HEK293 (cell line): ENCODE results near the gene ADPRHL1.

Experiments used
- CTCF ChIA-PET: fragments of 350-600 bp; formaldehyde crosslinking; extraction: SDS; loops from one replicate; lab custom pipeline; 2021; ENCODE audit warnings: antibody characterized with exemption; lab: Yijun Ruan, JAX
- POLR2A ChIA-PET: fragments of 300-600 bp; formaldehyde crosslinking; extraction: SDS; loops from one replicate; lab custom pipeline; 2020; ENCODE audit warnings: antibody characterized with exemption, inconsistent platforms; lab: Yijun Ruan, JAX
- H3K27ac ChIP-seq: fragments of 200-500 bp; sonication (Bioruptor generic); 2 replicates; pipeline ENCODE4 v1.5.1; 2014; ENCODE audit warnings: low read depth, low read length, control low read depth, inconsistent platforms; ENCODE audit errors: extremely low read depth
- H3K36me3 ChIP-seq, 2 experiments: fragments of 200-500 bp in 1 of 2; sonication (Bioruptor generic) in 1 of 2; 1 replicate in 1 of 2; 2 replicates in 1 of 2; pipeline ENCODE4 v1.5.1; 2014 to 2017; ENCODE audit warnings: inconsistent platforms in 2 of 2, low read length in 2 of 2; ENCODE audit not compliant: control insufficient read depth in 2 of 2, insufficient read depth in 1 of 2
- H3K4me1 ChIP-seq: fragments of 200-500 bp; sonication (Bioruptor generic); 2 replicates; pipeline ENCODE4 v1.5.1; 2014; ENCODE audit warnings: mild to moderate bottlenecking, low read length, inconsistent platforms; ENCODE audit not compliant: control insufficient read depth, insufficient read depth
- H3K4me3 ChIP-seq: 2 replicates; pipeline ENCODE4 v1.5.1; 2011; ENCODE audit warnings: low read depth, mild to moderate bottlenecking, control low read depth, low read length, moderate library complexity
- H3K9me3 ChIP-seq: fragments of 200-500 bp; sonication (Bioruptor generic); 2 replicates; pipeline ENCODE4 v1.5.1; 2014; ENCODE audit warnings: low read depth, low read length, inconsistent platforms; ENCODE audit not compliant: control insufficient read depth, insufficient read depth
- BCL11A ChIP-seq: fragments of 450-650 bp; formaldehyde crosslinking; IDR thresholded peaks from 2 replicates; pipeline ENCODE4 v1.5.1; 2016; ENCODE audit warnings: low read depth, missing biosample characterization, missing genetic modification characterization
- GFI1B ChIP-seq: fragments of 450-650 bp; formaldehyde crosslinking; IDR thresholded peaks from 2 replicates; pipeline ENCODE4 v1.5.1; 2016; ENCODE audit warnings: missing biosample characterization, missing genetic modification characterization
- GLIS2 ChIP-seq: fragments of 450-650 bp; formaldehyde crosslinking; IDR thresholded peaks from 2 replicates; pipeline ENCODE4 v1.5.1; 2016; ENCODE audit warnings: missing biosample characterization, missing genetic modification characterization
- KLF1 ChIP-seq: fragments of 450-650 bp; formaldehyde crosslinking; IDR thresholded peaks from 2 replicates; pipeline ENCODE4 v1.5.1; 2016; ENCODE audit warnings: missing biosample characterization, missing genetic modification characterization
- KLF9 ChIP-seq: fragments of 450-650 bp; formaldehyde crosslinking; IDR thresholded peaks from 2 replicates; pipeline ENCODE4 v1.5.1; 2016; ENCODE audit warnings: missing biosample characterization, missing genetic modification characterization, low read depth
- SETDB1 ChIP-seq: IDR thresholded peaks from one replicate; pipeline ENCODE4 v1.6.1; 2017; ENCODE audit warnings: mild to moderate bottlenecking, low read length, moderate library complexity, mixed read lengths; ENCODE audit not compliant: insufficient read length
- TCF7L2 ChIP-seq: IDR thresholded peaks from 2 replicates; pipeline ENCODE4 v1.6.1; 2011; ENCODE audit warnings: low read depth, mild to moderate bottlenecking, inconsistent platforms, low read length, moderate library complexity, borderline replicate concordance
- ZBTB20 ChIP-seq: fragments of 450-650 bp; formaldehyde crosslinking; IDR thresholded peaks from 2 replicates; pipeline ENCODE4 v1.5.1; 2016; ENCODE audit warnings: missing biosample characterization, missing genetic modification characterization
- ZNF112 ChIP-seq: fragments of 450-650 bp; formaldehyde crosslinking; IDR thresholded peaks from 2 replicates; pipeline ENCODE4 v1.5.0; 2017; ENCODE audit warnings: missing biosample characterization, missing genetic modification characterization
- ZNF121 ChIP-seq: fragments of 450-650 bp; formaldehyde crosslinking; IDR thresholded peaks from 2 replicates; pipeline ENCODE4 v1.5.1; 2016; ENCODE audit warnings: missing biosample characterization, missing genetic modification characterization
- ZNF133 ChIP-seq: fragments of 450-650 bp; formaldehyde crosslinking; IDR thresholded peaks from 2 replicates; pipeline ENCODE4 v1.5.1; 2016; ENCODE audit warnings: missing biosample characterization, missing genetic modification characterization
- ZNF18 ChIP-seq: fragments of 450-650 bp; formaldehyde crosslinking; IDR thresholded peaks from 2 replicates; pipeline ENCODE4 v1.5.1; 2016; ENCODE audit warnings: missing biosample characterization, missing genetic modification characterization
- ZNF184 ChIP-seq: fragments of 450-650 bp; IDR thresholded peaks from 2 replicates; pipeline ENCODE4 v1.5.1; 2018; ENCODE audit warnings: missing biosample characterization, mild to moderate bottlenecking, missing genetic modification characterization
- ZNF37A ChIP-seq: fragments of 450-650 bp; IDR thresholded peaks from 2 replicates; pipeline ENCODE4 v1.5.1; 2018; ENCODE audit warnings: missing biosample characterization, missing genetic modification characterization
- ZNF391 ChIP-seq: fragments of 450-650 bp; formaldehyde crosslinking; IDR thresholded peaks from 2 replicates; pipeline ENCODE4 v1.5.1; 2016; ENCODE audit warnings: low read depth, missing biosample characterization, missing genetic modification characterization, borderline replicate concordance
- ZNF423 ChIP-seq: fragments of 450-650 bp; formaldehyde crosslinking; IDR thresholded peaks from 2 replicates; pipeline ENCODE4 v1.5.1; 2016; ENCODE audit warnings: missing biosample characterization, missing genetic modification characterization
- ZNF530 ChIP-seq: fragments of 450-650 bp; formaldehyde crosslinking; IDR thresholded peaks from 2 replicates; pipeline ENCODE4 v1.5.1; 2016; ENCODE audit warnings: low read depth, missing biosample characterization, missing genetic modification characterization
- ZNF544 ChIP-seq: fragments of 450-650 bp; formaldehyde crosslinking; IDR thresholded peaks from 2 replicates; pipeline ENCODE4 v1.5.0; 2017; ENCODE audit warnings: missing biosample characterization, missing genetic modification characterization
- ZNF621 ChIP-seq: fragments of 450-650 bp; formaldehyde crosslinking; IDR thresholded peaks from 2 replicates; pipeline ENCODE4 v1.5.1; 2017; ENCODE audit warnings: missing biosample characterization, missing genetic modification characterization
- ZNF776 ChIP-seq: fragments of 450-650 bp; formaldehyde crosslinking; IDR thresholded peaks from 2 replicates; pipeline ENCODE4 v1.5.0; 2017; ENCODE audit warnings: missing biosample characterization, missing genetic modification characterization, borderline replicate concordance
- TF ChIP-seq, protein P1 (sequence below): fragments of 450-650 bp; formaldehyde crosslinking; IDR thresholded peaks from 2 replicates; pipeline ENCODE4 v1.5.1; 2016; ENCODE audit warnings: missing biosample characterization, missing genetic modification characterization
- TF ChIP-seq, protein P2 (sequence below): fragments of 450-650 bp; formaldehyde crosslinking; IDR thresholded peaks from 2 replicates; pipeline ENCODE4 v1.5.1; 2016; ENCODE audit warnings: missing biosample characterization, missing genetic modification characterization
- TF ChIP-seq, protein P3 (sequence below): fragments of 450-650 bp; formaldehyde crosslinking; IDR thresholded peaks from 2 replicates; pipeline ENCODE4 v1.5.1; 2016; ENCODE audit warnings: missing biosample characterization, missing genetic modification characterization

ADPRHL1 gene

GRCh38 chr13:113470073-113470472 lies 16.8 kb upstream of the ADPRHL1 start (continued):
- no peak for TF ChIP-seq GFI1B (tag by site-specific recombination)
- no peak for TF ChIP-seq ZNF37A (tag by site-specific recombination)

DNA sequence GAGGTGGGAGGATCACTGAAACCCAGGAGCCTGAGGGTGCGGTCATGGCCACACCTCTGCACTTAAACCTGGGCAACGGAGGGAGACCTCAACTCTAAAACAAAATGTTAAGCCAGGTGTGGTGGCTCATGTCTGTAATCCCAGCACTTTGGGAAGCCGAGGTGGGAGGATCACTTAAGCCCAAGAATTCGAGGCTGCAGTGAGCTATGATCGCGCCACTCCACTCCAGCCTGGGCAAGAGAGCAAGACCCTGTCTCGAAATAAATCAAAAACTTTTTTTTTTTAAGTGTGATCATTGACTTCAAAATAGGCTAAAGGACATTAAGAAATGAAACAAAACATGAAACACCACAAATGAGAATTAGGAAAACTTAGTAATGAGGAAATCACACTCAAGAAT lies 16.3 kb upstream of the ADPRHL1 start:
- peaks cover 7 to 43% of the 10 kb centered on the region in 2 experiments; a peak in 2 of 3 replicates for H3K36me3 ChIP-seq
- H3K4me1 ChIP-seq: no peaks in the 10 kb centered on the region
- H3K27ac ChIP-seq: no peak overlapping the region
- CTCF ChIA-PET: interaction anchor here (0.6 kb wide), 1 partner anchor 107 kb away, joined by 3 read pairs; no protein-coding TSS in a partner anchor
- no peaks in the 10 kb centered on the region for H3K9me3 ChIP-seq
- H3K4me3 ChIP-seq: no peak overlapping the region
- POLR2A ChIA-PET: no interaction called here
- TF ChIP-seq KLF9 (tag by site-specific recombination): no peak
- no peak for TF ChIP-seq ZNF112 (tag by site-specific recombination)
- TF ChIP-seq, protein P1, sequence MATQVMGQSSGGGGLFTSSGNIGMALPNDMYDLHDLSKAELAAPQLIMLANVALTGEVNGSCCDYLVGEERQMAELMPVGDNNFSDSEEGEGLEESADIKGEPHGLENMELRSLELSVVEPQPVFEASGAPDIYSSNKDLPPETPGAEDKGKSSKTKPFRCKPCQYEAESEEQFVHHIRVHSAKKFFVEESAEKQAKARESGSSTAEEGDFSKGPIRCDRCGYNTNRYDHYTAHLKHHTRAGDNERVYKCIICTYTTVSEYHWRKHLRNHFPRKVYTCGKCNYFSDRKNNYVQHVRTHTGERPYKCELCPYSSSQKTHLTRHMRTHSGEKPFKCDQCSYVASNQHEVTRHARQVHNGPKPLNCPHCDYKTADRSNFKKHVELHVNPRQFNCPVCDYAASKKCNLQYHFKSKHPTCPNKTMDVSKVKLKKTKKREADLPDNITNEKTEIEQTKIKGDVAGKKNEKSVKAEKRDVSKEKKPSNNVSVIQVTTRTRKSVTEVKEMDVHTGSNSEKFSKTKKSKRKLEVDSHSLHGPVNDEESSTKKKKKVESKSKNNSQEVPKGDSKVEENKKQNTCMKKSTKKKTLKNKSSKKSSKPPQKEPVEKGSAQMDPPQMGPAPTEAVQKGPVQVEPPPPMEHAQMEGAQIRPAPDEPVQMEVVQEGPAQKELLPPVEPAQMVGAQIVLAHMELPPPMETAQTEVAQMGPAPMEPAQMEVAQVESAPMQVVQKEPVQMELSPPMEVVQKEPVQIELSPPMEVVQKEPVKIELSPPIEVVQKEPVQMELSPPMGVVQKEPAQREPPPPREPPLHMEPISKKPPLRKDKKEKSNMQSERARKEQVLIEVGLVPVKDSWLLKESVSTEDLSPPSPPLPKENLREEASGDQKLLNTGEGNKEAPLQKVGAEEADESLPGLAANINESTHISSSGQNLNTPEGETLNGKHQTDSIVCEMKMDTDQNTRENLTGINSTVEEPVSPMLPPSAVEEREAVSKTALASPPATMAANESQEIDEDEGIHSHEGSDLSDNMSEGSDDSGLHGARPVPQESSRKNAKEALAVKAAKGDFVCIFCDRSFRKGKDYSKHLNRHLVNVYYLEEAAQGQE (tag by site-specific recombination): no peak
- peak; percentile 75 for TF ChIP-seq ZNF121
- TF ChIP-seq, protein P2, sequence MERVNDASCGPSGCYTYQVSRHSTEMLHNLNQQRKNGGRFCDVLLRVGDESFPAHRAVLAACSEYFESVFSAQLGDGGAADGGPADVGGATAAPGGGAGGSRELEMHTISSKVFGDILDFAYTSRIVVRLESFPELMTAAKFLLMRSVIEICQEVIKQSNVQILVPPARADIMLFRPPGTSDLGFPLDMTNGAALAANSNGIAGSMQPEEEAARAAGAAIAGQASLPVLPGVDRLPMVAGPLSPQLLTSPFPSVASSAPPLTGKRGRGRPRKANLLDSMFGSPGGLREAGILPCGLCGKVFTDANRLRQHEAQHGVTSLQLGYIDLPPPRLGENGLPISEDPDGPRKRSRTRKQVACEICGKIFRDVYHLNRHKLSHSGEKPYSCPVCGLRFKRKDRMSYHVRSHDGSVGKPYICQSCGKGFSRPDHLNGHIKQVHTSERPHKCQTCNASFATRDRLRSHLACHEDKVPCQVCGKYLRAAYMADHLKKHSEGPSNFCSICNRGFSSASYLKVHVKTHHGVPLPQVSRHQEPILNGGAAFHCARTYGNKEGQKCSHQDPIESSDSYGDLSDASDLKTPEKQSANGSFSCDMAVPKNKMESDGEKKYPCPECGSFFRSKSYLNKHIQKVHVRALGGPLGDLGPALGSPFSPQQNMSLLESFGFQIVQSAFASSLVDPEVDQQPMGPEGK (tag by site-specific recombination): no peak
- TF ChIP-seq ZNF530 (tag by site-specific recombination): no peak
- no peak for TF ChIP-seq ZBTB20
- peak; percentile 37; the same call in 1 of the 2 replicates for TF ChIP-seq KLF1 (tag by site-specific recombination)
- no peak for TF ChIP-seq TCF7L2
- no peak for TF ChIP-seq SETDB1

DNA sequence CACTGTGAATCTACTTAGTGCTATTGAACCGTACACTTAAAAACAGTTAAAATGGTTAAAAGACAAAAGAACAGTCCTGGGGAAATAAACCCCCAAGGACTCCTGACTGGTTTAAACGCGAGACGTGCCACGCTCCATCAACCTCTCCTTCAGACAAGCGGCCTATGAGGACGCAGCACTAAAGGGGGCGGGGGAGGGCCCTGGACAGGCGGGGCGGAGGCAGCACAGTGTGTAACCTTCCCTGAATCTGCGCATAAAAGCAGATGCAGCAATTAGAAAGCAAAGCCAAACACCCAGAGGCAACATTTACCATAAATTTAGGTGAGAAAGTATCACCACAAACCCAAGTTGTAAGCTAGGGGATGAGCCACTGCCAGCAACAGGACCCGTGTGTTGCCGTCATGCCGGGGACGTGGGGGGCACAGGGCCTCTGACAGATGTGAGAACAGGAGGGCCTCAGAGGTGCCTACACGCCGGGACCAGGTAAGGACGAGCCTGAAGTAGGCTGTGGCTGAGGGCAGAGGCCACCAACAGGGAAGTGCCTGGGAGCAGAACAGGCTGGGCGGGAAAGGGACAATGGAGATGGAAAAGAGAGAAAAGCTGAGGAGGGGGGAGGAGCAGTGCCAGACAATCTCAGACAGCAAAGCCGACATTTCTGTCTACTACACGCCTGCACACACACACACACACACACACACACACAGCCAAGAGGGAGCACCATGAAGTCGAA lies 15.3 kb upstream of the ADPRHL1 start:
- H3K36me3 ChIP-seq: peaks cover 7 to 35% of the 10 kb centered on the region in 2 experiments; a peak in 2 of 3 replicates
- no peak for TF ChIP-seq ZNF184 (tag by site-specific recombination)
- TF ChIP-seq ZNF18 (tag by site-specific recombination): no peak
- TF ChIP-seq, protein P3, sequence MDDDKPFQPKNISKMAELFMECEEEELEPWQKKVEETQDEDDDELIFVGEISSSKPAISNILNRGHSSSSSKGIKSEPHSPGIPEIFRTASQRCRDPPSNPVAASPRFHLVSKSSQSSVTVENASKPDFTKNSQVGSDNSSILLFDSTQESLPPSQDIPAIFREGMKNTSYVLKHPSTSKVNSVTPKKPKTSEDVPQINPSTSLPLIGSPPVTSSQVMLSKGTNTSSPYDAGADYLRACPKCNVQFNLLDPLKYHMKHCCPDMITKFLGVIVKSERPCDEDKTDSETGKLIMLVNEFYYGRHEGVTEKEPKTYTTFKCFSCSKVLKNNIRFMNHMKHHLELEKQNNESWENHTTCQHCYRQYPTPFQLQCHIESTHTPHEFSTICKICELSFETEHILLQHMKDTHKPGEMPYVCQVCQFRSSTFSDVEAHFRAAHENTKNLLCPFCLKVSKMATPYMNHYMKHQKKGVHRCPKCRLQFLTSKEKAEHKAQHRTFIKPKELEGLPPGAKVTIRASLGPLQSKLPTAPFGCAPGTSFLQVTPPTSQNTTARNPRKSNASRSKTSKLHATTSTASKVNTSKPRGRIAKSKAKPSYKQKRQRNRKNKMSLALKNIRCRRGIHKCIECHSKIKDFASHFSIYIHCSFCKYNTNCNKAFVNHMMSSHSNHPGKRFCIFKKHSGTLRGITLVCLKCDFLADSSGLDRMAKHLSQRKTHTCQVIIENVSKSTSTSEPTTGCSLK (tag by site-specific recombination): no peak
- no peak for TF ChIP-seq ZNF133 (tag by site-specific recombination)
- TF ChIP-seq ZNF544 (tag by site-specific recombination): no peak
- no peak for TF ChIP-seq ZNF423 (tag by site-specific recombination)
- TF ChIP-seq BCL11A (tag by site-specific recombination): no peak
- TF ChIP-seq GLIS2: no peak
- no peak for TF ChIP-seq ZNF391
- TF ChIP-seq ZNF621 (tag by site-specific recombination): no peak
- TF ChIP-seq ZNF776 (tag by site-specific recombination): no peak

More for the DNA sequence above, 15.3 kb upstream of the ADPRHL1 start:
- ChIA-PET POLR2A (no interaction called here), CTCF (interaction anchor here (0.6 to 0.8 kb wide), 4 partner anchors 9 to 223 kb away, joined by 3 to 7 read pairs (median 3); no protein-coding TSS in a partner anchor)
- H3K9me3 ChIP-seq: no peaks in the 10 kb centered on the region
- H3K4me1 ChIP-seq: no peaks in the 10 kb centered on the region
- H3K27ac ChIP-seq: no peak overlapping the region
- no peak overlapping the region for H3K4me3 ChIP-seq
